ENCODE measurements around the gene FIBCD1.

The FIBCD1 gene

GRCh38 chr9:130898552-130898852 is 40.5 kb downstream of the FIBCD1 start:
- no peak for DNase-seq (ENCODE audit: low spot score)
- in situ Hi-C loops (cut with MboI; ENCODE audit: low pct_unique_long_range_greater_than_20kb, low sequenced_read_pairs, unreplicated experiment): no loop called here
- TF ChIP-seq CTCF (IDR thresholded peaks at IDR 0.05; ENCODE audit: extremely low read depth, insufficient read depth, missing control alignments): no peak

DNA sequence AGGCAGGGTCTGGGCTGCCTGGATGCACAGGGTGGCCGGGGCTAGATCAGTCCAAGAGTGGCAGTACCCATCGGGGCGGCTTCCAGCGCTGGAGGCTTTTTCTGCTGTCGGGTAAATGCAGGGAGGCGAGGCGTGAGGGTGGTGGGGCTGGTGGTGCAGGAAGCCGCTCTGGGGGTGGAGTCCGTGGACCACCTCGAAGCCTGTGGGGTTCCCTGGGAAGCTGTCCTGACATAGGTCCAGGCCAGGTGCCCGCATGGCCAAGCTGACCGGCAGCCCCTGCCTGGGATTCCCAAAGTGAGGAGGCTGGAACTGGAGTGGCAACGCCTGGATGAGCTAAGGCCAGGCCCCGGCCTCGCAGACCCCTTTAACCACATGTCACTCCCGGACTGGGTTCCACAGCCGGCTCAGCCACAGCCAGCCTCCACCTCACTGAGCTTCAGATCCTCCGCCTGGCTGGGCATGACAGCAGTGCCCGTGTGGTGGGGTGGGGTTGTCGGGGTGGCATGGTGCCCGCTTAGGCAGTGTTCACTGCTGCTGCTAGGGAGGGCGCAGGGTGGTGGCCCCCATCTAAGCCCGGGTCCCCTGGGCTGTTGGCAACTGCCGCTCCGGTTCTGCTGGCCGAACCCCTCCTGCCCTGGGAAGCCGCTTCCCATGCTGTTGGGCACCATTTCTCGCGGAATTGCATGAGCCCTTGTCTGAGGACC is 41.0 kb downstream of the FIBCD1 start:
- in situ Hi-C loops (cut with MboI; ENCODE audit: low pct_unique_long_range_greater_than_20kb, low sequenced_read_pairs, unreplicated experiment): no loop called here
- no peak for TF ChIP-seq CTCF (IDR thresholded peaks at IDR 0.05; ENCODE audit: extremely low read depth, insufficient read depth, missing control alignments)
- no peak for DNase-seq (ENCODE audit: low spot score)

- no peak for DNase-seq (ENCODE audit: low spot score)
- in situ Hi-C loops (cut with MboI; ENCODE audit: low pct_unique_long_range_greater_than_20kb, low sequenced_read_pairs, unreplicated experiment): no loop called here
- no peak for TF ChIP-seq CTCF (IDR thresholded peaks at IDR 0.05; ENCODE audit: extremely low read depth, insufficient read depth, missing control alignments)
Measured at GRCh38 chr9:130897105-130897751, 41.8 kb downstream of the FIBCD1 start.

DNA sequence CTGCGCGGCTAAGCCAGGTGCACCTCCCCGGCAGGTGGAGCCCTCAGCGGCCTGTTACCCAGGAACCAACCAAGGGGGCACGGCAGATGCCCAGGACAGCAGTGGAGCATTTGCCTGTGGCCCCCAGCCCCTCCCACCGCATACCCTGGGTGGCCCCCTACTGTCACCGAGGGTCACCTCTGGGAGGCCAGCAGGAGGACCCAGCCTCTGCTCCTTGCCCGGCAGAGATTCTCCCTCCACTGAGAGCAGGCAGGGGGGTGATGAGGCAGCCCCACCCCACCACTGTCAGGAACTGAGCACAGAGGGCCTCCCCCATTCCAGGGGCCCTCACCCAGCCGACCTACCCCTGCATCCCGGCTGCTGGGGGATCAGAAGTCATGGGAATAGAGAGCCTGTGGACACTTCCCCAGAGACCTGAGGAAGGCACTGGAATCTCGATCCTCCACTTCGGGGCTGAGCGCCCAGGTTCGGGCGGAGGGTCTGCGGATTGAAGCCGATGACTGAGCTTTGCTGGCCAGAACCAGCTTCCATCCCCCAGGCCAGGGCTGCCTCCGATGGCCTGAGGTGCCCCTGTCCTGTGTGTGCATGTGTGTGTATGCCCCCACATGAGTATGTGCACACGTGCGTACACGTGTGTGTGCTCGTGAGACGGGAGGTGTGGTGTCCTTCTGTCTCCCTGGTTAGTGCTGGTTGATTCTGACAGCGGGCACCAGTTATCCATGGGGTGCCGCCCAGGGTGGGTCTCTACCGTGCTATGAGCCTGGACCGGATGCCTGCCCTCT is 42.6 kb downstream of the FIBCD1 start, which contains the start of gene QRFP:
QRFP (minus strand) TSS at position 580 of the 782 bp plus-strand sequence. CDS start 2,974 bp downstream, outside the sequence.
- in situ Hi-C loops (cut with MboI; ENCODE audit: low pct_unique_long_range_greater_than_20kb, low sequenced_read_pairs, unreplicated experiment): no loop called here
- TF ChIP-seq CTCF (IDR thresholded peaks at IDR 0.05; ENCODE audit: extremely low read depth, insufficient read depth, missing control alignments): no peak
- DNase-seq (ENCODE audit: low spot score): no peak

GRCh38 chr9:130895481-130896232 is 43.4 kb downstream of the FIBCD1 start:
- DNase-seq (ENCODE audit: low spot score): no peak
- in situ Hi-C loops (cut with MboI; ENCODE audit: low pct_unique_long_range_greater_than_20kb, low sequenced_read_pairs, unreplicated experiment): no loop called here
- no peak for TF ChIP-seq CTCF (IDR thresholded peaks at IDR 0.05; ENCODE audit: extremely low read depth, insufficient read depth, missing control alignments)

DNA sequence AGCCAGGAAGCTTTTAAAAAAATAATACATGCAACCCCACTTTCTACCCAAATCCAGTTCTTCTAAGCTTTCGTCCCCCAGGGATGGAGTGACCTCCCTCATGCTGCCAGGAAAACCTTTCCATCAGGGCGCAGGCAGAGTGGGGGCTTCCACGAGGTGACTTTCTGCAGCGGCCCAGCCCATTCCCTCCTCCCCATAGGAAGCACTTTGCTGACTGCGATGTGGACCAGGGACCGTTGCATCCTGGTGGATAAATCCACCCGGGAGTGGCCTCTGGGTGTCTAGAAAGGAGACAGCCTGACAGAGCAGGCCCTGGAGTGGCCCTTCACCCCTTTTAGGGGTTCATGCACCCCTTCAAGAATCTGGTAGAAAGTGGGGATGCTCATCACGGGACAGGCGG is 44.0 kb downstream of the FIBCD1 start:
- no peak for DNase-seq (ENCODE audit: low spot score)
- TF ChIP-seq CTCF (IDR thresholded peaks at IDR 0.05; ENCODE audit: extremely low read depth, insufficient read depth, missing control alignments): no peak
- in situ Hi-C loops (cut with MboI; ENCODE audit: low pct_unique_long_range_greater_than_20kb, low sequenced_read_pairs, unreplicated experiment): no loop called here
